ENCODE results near the gene SCARF2.
"Not testable (repeated sequence)": the region's sequence is repeated elsewhere in the genome, so short reads cannot be mapped to it uniquely, and the experiment has no call there.

Gene SCARF2

DNA sequence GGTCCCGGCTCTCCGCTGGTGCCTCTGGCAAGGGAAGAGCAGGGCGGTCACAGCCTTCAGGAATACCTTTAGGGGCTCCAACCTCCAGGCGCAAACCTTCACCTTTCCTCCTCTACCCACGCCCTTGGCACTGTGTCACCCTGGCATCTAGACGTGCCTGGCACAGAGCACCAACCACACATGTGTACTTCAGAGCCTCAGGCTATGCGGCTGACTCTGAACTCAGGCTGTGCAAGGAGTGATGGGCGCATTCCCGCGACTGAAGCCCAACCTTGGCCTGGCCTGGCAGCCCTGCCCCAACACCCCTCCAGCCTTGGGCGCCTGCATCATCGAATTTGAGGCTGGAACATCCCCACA, 11.4 kb downstream of the SCARF2 start:
- DNase-seq = no peak

GRCh38 chr22:20425566-20426258, 11.9 kb downstream of the SCARF2 start:
- no peak for DNase-seq

DNA sequence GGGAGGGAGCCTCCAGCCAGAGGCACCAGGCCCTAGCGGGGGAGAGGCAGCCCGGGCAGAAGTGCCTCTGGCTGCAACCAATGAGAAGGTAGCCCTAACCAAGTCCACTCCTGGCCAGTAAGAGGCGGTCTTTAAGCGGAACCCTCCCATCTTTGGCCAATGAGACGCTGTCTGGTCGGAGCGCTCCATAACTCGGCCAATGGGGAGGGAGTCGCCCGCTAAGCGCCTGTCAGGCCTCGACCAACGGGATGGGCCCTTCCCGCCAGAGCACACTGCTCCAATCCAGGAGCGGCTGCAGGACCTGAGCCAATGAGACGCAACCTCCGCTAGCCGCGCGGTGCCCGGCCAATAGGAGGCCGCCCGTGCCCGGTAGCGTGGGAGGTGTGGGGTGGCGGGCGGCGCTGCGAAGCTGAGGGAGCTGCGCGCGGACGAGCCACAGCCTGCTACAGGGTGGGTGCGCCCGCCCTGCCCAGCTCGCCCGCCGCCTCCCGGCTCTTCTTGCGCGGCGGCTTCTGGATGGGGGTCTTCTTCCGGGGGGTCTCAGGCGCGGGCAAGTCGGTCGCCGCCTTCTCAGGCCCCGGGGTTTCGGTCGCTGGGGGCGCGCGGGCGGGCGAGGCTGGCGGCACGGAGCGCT, 12.6 kb downstream of the SCARF2 start:
- DNase-seq = peak in 1 of 14 donors; percentile 67

- no peak for DNase-seq
Observed at GRCh38 chr22:20424568-20424931, 13.1 kb downstream of the SCARF2 start.

DNA sequence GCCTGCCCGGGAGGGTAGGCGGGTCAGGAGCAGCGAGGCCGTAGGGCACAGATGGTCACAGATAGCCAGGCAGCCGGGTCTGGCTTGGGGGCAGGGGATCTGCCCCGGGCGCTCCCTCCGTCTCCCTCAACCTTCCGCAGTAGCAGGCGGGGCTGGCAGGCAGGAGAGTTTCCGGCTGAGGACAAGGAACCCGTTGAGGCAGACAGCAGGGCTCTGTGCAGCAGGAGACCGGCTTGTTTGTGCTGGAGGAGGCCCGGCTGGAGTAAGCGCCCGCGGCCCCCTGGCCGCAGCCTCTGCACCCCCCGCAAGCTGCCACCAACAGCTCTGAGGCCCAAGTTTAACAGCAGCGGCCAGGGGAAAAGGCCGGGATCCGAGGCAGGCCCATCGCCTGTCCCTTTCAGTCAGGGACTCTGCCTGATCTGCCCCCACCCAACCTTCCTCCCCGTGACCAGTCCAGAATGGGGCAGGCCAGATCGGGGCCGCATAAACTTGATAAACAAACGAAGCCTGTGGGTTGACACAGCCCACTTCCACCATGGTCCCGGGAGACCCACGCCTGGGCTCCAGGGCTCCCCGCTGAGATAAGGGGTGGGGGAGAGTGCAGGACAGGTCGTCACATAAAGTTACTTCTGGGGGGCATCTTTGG, 13.6 kb downstream of the SCARF2 start:
- DNase-seq = peak in 7 of 14 donors; percentile 6 to 56 (median 37)

GRCh38 chr22:20423008-20423905, 14.4 kb downstream of the SCARF2 start:
- DNase-seq = peak in 12 of 14 donors; percentile 38 to 87 (median 74)

- DNase-seq = no peak
Observed at GRCh38 chr22:20422271-20423007, 15.2 kb downstream of the SCARF2 start.

- no peak for DNase-seq
Observed at GRCh38 chr22:20421507-20421874, 16.1 kb downstream of the SCARF2 start.

- DNase-seq = no peak
Observed at GRCh38 chr22:20420157-20420842, 17.3 kb downstream of the SCARF2 start.

DNA sequence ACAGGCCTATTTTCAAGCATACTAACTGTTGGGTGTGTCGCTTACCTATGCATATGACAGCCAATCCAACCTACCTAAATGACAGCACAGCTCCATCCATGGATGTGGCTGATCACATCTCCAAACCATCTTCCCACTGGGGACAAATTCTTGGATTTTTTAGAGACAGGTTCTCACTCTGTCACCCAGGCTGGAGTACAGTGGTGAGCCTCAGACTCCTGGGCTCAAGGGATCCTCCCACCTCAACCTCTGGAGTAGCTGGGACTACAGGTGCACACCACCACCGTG, 18.0 kb downstream of the SCARF2 start:
- no peak for DNase-seq

- DNase-seq = peak in 13 of 14 donors; percentile 35 to 78 (median 57)
Observed at GRCh38 chr22:20418211-20418788, 19.3 kb downstream of the SCARF2 start.

- DNase-seq = not testable (repeated sequence)
Observed at GRCh38 chr22:20415699-20416098, 21.9 kb downstream of the SCARF2 start.

- not testable (repeated sequence) for DNase-seq
Observed at GRCh38 chr22:20415241-20415640, 22.4 kb downstream of the SCARF2 start.

DNA sequence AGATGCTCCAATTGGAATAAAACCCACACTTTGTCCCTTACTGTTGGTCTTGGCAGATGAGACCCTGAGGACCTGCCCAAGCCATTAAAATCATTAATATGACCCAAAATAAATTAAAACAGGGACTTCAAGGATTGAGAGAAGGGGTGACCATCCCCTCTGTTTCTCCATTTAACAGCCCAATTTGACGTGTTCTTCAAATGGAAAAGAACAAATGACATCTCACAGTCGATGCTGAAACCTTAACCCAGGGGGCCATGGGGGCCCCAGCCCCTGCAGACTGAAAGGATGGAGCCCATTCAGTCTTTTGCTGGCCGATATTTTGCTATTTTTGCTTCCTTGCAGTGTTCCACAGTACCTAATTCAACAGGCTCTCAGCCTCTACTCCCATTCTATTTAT, 23.2 kb downstream of the SCARF2 start:
- no peak for DNase-seq

DNA sequence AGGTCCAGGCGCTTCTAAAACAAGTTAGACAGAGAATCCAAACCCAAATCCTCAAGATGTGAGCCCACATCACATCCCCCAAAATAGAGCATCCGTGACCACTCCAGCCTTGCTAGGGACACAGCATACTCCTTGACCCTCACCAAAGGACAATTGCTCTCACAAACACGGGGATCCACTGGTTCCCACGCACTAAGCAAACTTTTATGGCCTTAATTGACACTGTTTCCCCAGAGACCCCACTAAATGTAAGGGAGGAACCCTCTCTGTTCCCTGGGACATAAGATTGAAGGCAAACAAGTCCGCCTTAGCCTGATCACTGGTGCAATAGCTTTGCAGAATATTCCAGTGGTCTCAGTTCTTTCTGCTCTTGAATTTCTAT, 23.6 kb downstream of the SCARF2 start:
- no peak for DNase-seq

DNA sequence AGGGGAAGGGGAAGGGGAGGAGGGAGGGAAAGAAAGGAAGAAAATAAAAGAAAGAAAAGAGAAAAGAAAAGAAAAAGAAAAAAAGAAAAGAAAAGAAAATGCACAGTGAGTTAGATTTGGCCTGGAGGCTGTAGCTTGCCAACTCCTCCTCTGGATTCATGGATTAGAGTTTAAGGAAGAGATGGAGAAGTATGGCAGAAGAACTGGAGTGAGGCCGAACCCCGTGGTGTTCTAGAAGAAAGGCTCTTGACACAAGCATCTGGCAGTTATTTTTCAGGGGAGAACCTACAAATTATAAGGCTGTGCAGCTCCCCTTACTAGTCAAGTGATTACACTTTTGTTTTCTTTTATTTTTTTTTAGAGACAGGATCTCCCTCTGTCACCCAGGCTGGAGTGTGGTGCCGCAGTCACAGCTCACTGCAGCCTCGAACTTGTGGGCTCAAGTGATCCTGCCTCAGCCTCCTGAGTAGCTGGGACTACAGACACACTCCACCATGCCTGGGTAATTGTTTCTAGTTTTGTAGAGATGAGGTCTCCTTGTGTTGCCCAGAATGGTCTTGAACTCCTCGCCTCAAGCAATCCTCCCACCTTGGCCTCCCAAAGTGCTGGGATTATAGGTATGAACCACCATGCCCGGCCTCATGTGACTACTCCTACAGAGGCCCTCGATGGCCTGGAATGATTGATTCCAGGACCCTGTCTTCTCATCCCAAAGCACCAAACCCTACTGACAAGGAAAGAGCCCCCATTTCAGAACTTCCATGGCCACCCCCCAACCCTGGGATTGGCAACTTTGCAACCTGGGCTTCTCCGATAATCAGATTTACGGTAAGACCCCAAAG, 24.2 kb downstream of the SCARF2 start:
- no peak for DNase-seq

DNA sequence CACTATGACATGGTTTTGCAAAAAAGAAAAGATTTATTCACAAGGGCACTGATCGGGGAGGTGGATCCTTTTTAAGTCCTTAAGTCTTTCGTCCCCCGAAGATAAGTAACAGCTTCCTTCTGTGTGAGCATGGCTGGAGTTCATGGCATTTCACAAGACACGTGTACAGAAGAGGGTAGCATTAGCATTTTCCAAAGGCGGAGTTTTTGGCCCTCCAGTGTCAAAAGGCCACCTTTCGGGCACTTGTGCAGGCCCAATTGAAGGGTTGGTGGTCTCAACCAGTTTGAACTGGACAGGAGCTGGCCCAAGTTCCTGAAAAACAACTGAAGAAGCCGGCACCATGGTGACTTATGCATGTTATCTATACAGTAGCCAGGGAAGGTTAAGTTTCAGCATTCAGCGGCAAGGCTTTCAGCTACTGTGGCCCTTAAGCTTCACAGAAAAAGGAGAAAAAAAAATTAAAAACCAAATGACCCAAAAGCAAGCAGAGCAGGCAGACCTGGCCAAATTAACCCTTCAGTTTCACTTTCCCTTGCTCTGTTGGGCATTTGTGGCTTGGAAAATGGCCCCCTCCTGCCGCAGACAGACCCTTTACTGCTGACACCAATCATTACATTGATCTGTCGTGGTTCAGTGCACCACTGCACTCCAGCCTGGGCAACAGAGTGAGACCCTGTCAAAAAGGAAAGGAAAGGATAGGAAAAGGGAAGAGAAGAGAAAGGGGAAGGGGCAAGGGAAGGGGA, 25.0 kb downstream of the SCARF2 start:
- DNase-seq = no peak

DNA sequence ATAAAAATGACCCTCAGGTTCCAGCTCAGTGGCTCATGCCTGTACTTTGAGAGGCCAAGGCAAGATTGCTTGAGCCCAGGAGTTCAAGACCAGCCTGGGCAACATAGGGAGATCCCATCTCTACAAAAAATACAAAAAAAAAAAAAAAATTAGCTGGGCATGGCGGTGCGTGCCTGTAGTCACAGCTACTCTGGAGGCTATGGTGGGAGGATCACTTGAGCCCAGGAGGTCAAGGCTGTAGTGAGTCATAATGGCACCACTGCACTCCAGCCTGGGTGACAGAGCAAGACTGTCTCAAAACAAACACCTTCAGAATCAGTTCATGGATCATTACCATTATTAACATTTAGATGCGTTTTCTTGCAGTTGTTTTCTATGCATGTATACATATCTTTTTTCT, 28.2 kb downstream of the SCARF2 start:
- DNase-seq = not testable (repeated sequence)

DNA sequence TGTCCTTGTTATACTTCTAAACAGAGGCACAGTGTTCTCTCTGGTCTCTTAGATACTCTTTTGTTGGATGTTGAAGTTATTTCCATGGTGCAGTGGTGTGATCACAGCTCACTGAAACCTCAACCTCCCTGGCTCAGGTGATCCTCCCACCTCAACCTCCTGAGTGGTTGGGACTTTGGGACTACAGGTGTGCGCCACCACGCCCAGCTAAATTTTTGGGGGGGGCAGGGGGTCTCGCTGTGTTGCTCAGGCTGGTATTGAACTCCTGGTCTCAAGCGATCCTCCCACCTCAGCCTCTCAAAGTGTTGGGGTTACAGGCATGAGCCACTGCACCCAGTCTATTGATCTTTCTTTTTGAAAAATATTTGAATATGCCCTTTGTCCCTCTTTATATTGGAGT, 28.7 kb downstream of the SCARF2 start:
- no peak for DNase-seq

- no peak for DNase-seq
Observed at GRCh38 chr22:20407829-20408228, 29.8 kb downstream of the SCARF2 start.

All from C1 segment of cervical spinal cord (tissue), 14 donors.